ENCODE results near the gene BCO1.
A peak's percentile ranks its signal among the peaks of the same experiment; 100 is the strongest.

The BCO1 gene

DNA sequence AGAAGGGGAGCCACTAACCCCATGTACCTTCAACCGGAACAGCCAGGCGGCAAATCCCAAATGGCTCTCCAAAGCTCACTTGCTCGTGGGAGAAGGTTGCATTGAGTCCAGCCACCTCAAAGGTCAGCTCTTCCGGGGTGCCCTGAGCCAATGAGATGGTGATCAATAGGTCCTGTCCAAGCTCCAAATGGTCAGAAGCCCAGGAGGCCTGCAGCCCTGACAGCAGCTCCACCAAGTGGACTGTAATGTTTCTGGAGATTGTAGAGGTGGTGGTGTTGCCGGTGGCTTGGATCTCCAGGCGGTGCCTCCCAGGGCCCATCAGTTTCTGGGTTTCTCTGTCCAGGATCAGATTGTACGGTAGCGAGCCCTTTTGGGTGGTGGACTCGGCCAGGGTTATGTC, 39.9 kb upstream of the BCO1 start:
- ChIA-PET POLR2A (no interaction called here), CTCF (interaction anchor here (0.9 kb wide), 1 partner anchor 28 kb away, joined by 3 read pairs; no protein-coding TSS in a partner anchor)
- TF ChIP-seq HDGF (IDR thresholded peaks at IDR 0.05; ENCODE audit: borderline replicate concordance) (no peak), SUZ12 (IDR thresholded peaks at IDR 0.05) (no peak)
- TF ChIP-seq, protein P1, sequence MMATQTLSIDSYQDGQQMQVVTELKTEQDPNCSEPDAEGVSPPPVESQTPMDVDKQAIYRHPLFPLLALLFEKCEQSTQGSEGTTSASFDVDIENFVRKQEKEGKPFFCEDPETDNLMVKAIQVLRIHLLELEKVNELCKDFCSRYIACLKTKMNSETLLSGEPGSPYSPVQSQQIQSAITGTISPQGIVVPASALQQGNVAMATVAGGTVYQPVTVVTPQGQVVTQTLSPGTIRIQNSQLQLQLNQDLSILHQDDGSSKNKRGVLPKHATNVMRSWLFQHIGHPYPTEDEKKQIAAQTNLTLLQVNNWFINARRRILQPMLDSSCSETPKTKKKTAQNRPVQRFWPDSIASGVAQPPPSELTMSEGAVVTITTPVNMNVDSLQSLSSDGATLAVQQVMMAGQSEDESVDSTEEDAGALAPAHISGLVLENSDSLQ (IDR thresholded peaks at IDR 0.05), result no peak
- no peak for DNase-seq (ENCODE audit: extremely low spot score)

DNA sequence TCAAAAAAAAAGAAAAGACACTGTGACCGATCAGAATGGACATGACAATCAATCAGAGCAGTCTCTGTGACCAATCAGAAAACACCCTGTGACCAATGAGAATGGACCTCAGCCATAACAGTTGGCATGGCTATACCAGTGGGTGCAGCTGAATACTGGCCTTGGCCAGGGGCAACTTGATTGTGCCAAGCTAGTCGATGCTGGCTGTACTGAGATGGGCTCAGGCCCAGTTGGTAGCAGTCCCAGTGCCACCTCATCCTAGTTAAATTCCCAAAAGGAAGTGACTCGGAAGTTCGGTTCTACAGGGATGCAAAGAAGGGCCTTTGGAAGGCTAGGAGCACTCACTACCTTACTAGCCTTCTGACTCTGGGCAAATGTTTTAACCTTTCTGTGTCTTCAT, 37.2 kb upstream of the BCO1 start:
- POLR2A ChIA-PET, result no interaction called here
- no peak for DNase-seq (ENCODE audit: extremely low spot score)
- CTCF ChIA-PET, result no interaction called here
- TF ChIP-seq BHLHE40 (IDR thresholded peaks at IDR 0.05; ENCODE audit: borderline replicate concordance) (no peak), CTBP1 (IDR thresholded peaks at IDR 0.05; ENCODE audit: borderline replicate concordance) (no peak), FOXA1 (IDR thresholded peaks at IDR 0.05) (no peak), TARDBP (IDR thresholded peaks at IDR 0.05) (no peak), LEF1 (IDR thresholded peaks at IDR 0.05; ENCODE audit: borderline replicate concordance) (no peak), FOXM1 (IDR thresholded peaks at IDR 0.05; ENCODE audit: borderline replicate concordance) (no peak), SUZ12 (IDR thresholded peaks at IDR 0.05) (no peak), FOXK2 (IDR thresholded peaks at IDR 0.05) (no peak), ZNF384 (IDR thresholded peaks at IDR 0.05) (no peak), ELF4 (IDR thresholded peaks at IDR 0.05) (no peak), ARNT (IDR thresholded peaks at IDR 0.05) (no peak), NFRKB (IDR thresholded peaks at IDR 0.05) (no peak), HDGF (IDR thresholded peaks at IDR 0.05; ENCODE audit: borderline replicate concordance) (no peak), L3MBTL2 (conservative IDR thresholded peaks at IDR 0.05) (no peak)
- TF ChIP-seq, protein P1 (IDR thresholded peaks at IDR 0.05), result no peak

DNA sequence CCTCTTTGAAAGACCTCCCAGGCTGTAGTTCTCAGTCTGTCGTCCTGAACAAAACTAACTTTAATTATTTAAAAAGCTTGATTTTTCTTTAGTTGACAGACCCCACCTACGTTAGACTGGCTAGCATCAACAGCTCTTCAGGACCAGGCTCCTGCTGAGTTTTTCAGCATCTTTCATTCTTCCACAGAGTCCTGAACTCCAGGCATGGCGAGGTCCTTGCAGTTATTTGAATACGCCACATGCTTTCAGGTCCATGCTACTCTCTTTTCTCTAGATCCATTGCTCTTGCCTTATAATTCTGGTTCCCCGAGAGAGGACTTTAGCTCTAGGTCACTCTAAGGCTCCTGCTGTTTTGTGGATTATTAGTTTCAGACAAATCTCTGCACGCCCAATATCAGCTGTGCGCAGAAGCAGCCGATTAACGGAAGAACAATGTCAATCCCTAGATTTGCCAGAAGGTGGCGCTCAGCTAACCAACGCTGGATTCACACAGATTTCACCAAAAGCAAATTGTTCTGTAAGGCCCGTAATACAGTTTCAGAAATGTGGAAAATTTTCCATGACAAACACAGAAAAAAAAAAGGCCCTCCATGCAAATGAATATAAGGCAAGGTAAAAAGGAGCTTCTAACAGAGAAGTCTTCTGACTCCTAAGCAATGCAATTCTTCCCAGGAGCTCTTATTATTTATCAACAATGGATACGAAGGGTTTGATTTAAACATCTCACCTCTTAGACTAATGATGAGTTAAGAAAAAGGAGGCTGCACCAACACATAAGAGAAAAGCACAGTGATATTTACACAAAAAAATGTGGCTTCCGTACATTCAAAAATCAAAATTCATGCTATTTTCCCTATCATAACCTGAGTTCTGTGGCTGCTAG, 33.5 kb upstream of the BCO1 start:
- peak; percentile 56 for DNase-seq (ENCODE audit: extremely low spot score)

DNA sequence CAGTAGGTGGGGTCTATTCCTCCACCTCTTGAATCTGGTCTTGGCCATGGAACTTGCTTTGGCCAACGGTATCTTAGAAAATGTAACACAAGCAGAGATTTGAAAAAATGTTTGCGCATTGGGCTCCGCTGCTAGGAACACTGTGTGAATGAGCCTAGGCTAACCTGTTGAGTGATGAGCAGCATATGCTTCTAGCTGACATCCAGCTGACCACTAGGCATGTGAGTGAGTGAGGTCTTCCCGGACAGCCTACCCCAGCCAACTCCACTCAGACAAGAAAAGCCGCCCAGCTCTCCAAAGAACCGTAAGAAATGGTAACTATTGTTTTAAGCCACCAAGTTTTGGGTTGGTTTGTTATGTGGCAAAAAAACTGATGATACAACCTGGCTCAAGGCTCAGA, 31.4 kb upstream of the BCO1 start:
- TF ChIP-seq CTBP1 (IDR thresholded peaks at IDR 0.05; ENCODE audit: borderline replicate concordance), result no peak
- TF ChIP-seq FOXK2 (IDR thresholded peaks at IDR 0.05), result no peak
- TF ChIP-seq ARNT (IDR thresholded peaks at IDR 0.05), result no peak
- no peak for TF ChIP-seq FOXA1 (IDR thresholded peaks at IDR 0.05)
- no peak for TF ChIP-seq NFRKB (IDR thresholded peaks at IDR 0.05)
- no peak for TF ChIP-seq TARDBP (IDR thresholded peaks at IDR 0.05)
- no peak for TF ChIP-seq BHLHE40 (IDR thresholded peaks at IDR 0.05; ENCODE audit: borderline replicate concordance)
- TF ChIP-seq SP1 (IDR thresholded peaks at IDR 0.05), result no peak
- TF ChIP-seq ELF4 (IDR thresholded peaks at IDR 0.05), result no peak
- no peak for TF ChIP-seq HDGF (IDR thresholded peaks at IDR 0.05; ENCODE audit: borderline replicate concordance)
- TF ChIP-seq, protein P1 (IDR thresholded peaks at IDR 0.05), result no peak
- ChIA-PET CTCF (interaction anchor here (0.7 kb wide), 1 partner anchor 66 kb away, joined by 3 read pairs; no protein-coding TSS in a partner anchor), POLR2A (no interaction called here)
- DNase-seq (ENCODE audit: extremely low spot score), result no peak

More for the DNA sequence above, 33.5 kb upstream of the BCO1 start:
- POLR2A ChIA-PET, result no interaction called here
- no peak for TF ChIP-seq ELF4 (IDR thresholded peaks at IDR 0.05)
- TF ChIP-seq TARDBP (IDR thresholded peaks at IDR 0.05), result no peak
- TF ChIP-seq, protein P1 (IDR thresholded peaks at IDR 0.05), result no peak
- no peak for TF ChIP-seq FOXK2 (IDR thresholded peaks at IDR 0.05)
- TF ChIP-seq ARNT (IDR thresholded peaks at IDR 0.05), result no peak
- TF ChIP-seq BHLHE40 (IDR thresholded peaks at IDR 0.05; ENCODE audit: borderline replicate concordance), result no peak
- no peak for TF ChIP-seq ZNF384 (IDR thresholded peaks at IDR 0.05)
- no peak for TF ChIP-seq FOXA1 (IDR thresholded peaks at IDR 0.05)
- TF ChIP-seq CTBP1 (IDR thresholded peaks at IDR 0.05; ENCODE audit: borderline replicate concordance), result no peak
- TF ChIP-seq L3MBTL2 (conservative IDR thresholded peaks at IDR 0.05), result no peak
- CTCF ChIA-PET, result interaction anchor here (0.6 to 1.5 kb wide), 11 partner anchors 11 to 372 kb away, joined by 3 to 7 read pairs (median 3); partner anchors contain the start of gene GAN

DNA sequence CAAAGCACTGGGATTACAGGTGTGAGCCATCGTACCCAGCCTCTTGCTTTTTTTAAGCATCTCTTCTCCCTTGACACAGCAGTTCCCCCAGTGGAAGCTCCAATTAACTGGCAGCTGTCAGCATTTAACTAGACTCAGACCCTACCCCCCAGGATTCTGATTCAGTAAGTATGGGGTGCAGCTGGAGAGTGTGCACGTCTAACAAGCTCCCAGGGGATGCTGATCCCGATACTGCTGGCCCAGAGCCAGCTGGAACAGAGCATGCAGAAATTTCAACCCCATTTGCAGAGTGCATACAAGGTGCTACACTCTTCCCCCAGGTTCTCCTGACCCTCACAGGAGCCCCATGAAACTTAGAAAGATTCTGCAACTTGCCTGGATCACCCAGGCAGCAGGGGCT, 27.7 kb upstream of the BCO1 start:
- no peak for DNase-seq (ENCODE audit: extremely low spot score)
- no peak for TF ChIP-seq HDGF (IDR thresholded peaks at IDR 0.05; ENCODE audit: borderline replicate concordance)
- no peak for TF ChIP-seq L3MBTL2 (conservative IDR thresholded peaks at IDR 0.05)
- TF ChIP-seq CTBP1 (IDR thresholded peaks at IDR 0.05; ENCODE audit: borderline replicate concordance), result no peak
- TF ChIP-seq FOXA1 (IDR thresholded peaks at IDR 0.05), result no peak
- no peak for TF ChIP-seq LEF1 (IDR thresholded peaks at IDR 0.05; ENCODE audit: borderline replicate concordance)
- TF ChIP-seq FOXK2 (IDR thresholded peaks at IDR 0.05), result no peak
- TF ChIP-seq SP1 (IDR thresholded peaks at IDR 0.05), result no peak
- TF ChIP-seq ARNT (IDR thresholded peaks at IDR 0.05), result no peak
- no peak for TF ChIP-seq NFRKB (IDR thresholded peaks at IDR 0.05)
- no peak for TF ChIP-seq ELF4 (IDR thresholded peaks at IDR 0.05)
- TF ChIP-seq FOXM1 (IDR thresholded peaks at IDR 0.05; ENCODE audit: borderline replicate concordance), result no peak
- POLR2A ChIA-PET, result no interaction called here
- CTCF ChIA-PET, result interaction anchor here (0.6 kb wide), 1 partner anchor 68 kb away, joined by 3 read pairs; no protein-coding TSS in a partner anchor

All from HEK293T (cell line).